ENCODE measurements around the gene WRNIP1. TPM values are rescaled to one million over a fixed set of nuclear protein-coding genes. Genes with fewer than 3 reads are reported as not detected.

Gene WRNIP1
- total and polyA plus RNA-seq, 2 of the 13 experiments (the other 11 are each of a cell fraction or from before 2014, with no cell fraction given): 77.7 to 90.3 TPM

- TF ChIP-seq HNF1A (IDR thresholded peaks at IDR 0.05; ENCODE audit: low read depth): no peak
- TF ChIP-seq HNF1A (CRISPR knock-in tag; IDR thresholded peaks at IDR 0.05; ENCODE audit: borderline replicate concordance): no peak
- 0 out of 2 replicates have a peak, but pooled peaks have one; percentile 45 for TF ChIP-seq ZNF441 (CRISPR knock-in tag; IDR thresholded peaks at IDR 0.05; ENCODE audit: borderline replicate concordance)
- 0 out of 2 replicates have a peak, but pooled peaks have one; percentile 31 for TF ChIP-seq ZNF547 (CRISPR knock-in tag; IDR thresholded peaks at IDR 0.05)
- TF ChIP-seq GRHL1 (CRISPR knock-in tag; conservative IDR thresholded peaks at IDR 0.05): no peak
- peak; percentile 14 for TF ChIP-seq HNRNPLL (IDR thresholded peaks at IDR 0.05; ENCODE audit: low read depth, low read length, poor library complexity, severe bottlenecking)
- no peak for TF ChIP-seq SOX13 (IDR thresholded peaks at IDR 0.05)
- no peak for TF ChIP-seq SOX13 (CRISPR knock-in tag; conservative IDR thresholded peaks at IDR 0.05 in 1 of 2, IDR thresholded peaks at IDR 0.05 in 1 of 2)
- 0 out of 2 replicates have a peak, but pooled peaks have one; percentile 32 for TF ChIP-seq ZBTB7A (CRISPR knock-in tag; IDR thresholded peaks at IDR 0.05)
- TF ChIP-seq TMF1 (CRISPR knock-in tag; IDR thresholded peaks at IDR 0.05; ENCODE audit: low read depth): no peak
- TF ChIP-seq ZSCAN21 (CRISPR knock-in tag; IDR thresholded peaks at IDR 0.05; ENCODE audit: borderline replicate concordance): peak; percentile 32; the same call in 1 of the 2 replicates
- 0 out of 2 replicates have a peak, but pooled peaks have one; percentile 8 for TF ChIP-seq GABPB1 (CRISPR knock-in tag; IDR thresholded peaks at IDR 0.05)
- TF ChIP-seq TERF1 (CRISPR knock-in tag; IDR thresholded peaks at IDR 0.05): no peak
- TF ChIP-seq ZBTB33 (CRISPR knock-in tag; IDR thresholded peaks at IDR 0.05): 0 out of 2 replicates have a peak, but pooled peaks have one; percentile 33
- no peak for TF ChIP-seq NFIC (IDR thresholded peaks at IDR 0.05; ENCODE audit: low read length)
- no peak for TF ChIP-seq MAFK (conservative IDR thresholded peaks at IDR 0.05 in 1 of 2, IDR thresholded peaks at IDR 0.05 in 1 of 2; ENCODE audit: low read length in 2 of 2)
- TF ChIP-seq STAG1 (CRISPR knock-in tag; IDR thresholded peaks at IDR 0.05): no peak
These were observed 1.8 kb upstream of the WRNIP1 start (continued) for GRCh38 chr6:2763345-2763841.

Data from HepG2 (cell line).